IMR-90 (cell line): ENCODE data around the gene DIP2B. TPM values are rescaled to one million over a fixed set of nuclear protein-coding genes. Genes with fewer than 3 reads are reported as not detected.

Experiments used
- ATAC-seq: fragments of 200-7000 bp; cut with Tn5 transposase; 2 replicates; pipeline ENCODE4 v1.9.1; 2020; ENCODE audit warnings: low read depth, mild to moderate bottlenecking, moderate library complexity
- BruUV-seq: library from RNA; stranded (reverse); fragments of 400-500 nt; replicated peaks from 2 replicates; lab custom pipeline; 2021; lab: Mats Ljungman, UMichigan
- CTCF ChIA-PET: fragments of 300-600 bp; formaldehyde crosslinking; extraction: SDS; loops from one replicate; lab custom pipeline; 2021; ENCODE audit warnings: antibody characterized with exemption; lab: Yijun Ruan, JAX
- POLR2A ChIA-PET: fragments of 300-600 bp; sonication (Branson Sonifier 250); formaldehyde crosslinking; loops from one replicate; lab custom pipeline; 2022; ENCODE audit warnings: antibody characterized with exemption; ENCODE audit not compliant: unreplicated experiment; lab: Charles Lee
- DNase-seq: peaks from one replicate; pipeline ENCODE4 v3.0.0; 2013
- H2AFZ ChIP-seq: replicated peaks from 2 replicates; pipeline ENCODE3; 2013; ENCODE audit warnings: low read length, mild to moderate bottlenecking; ENCODE audit not compliant: poor library complexity
- H2AK5ac ChIP-seq: 2 replicates; pipeline ENCODE4 v1.6.1; 2013; ENCODE audit warnings: low read depth, low read length, inconsistent platforms
- H2AK9ac ChIP-seq: replicated peaks from 2 replicates; pipeline ENCODE3; 2013; ENCODE audit warnings: mild to moderate bottlenecking, low read depth, low read length, moderate library complexity; ENCODE audit not compliant: poor library complexity
- H2BK120ac ChIP-seq: 2 replicates; pipeline ENCODE4 v1.6.1; 2013; ENCODE audit warnings: low read depth, low read length, inconsistent platforms
- H2BK15ac ChIP-seq: 3 replicates; pipeline ENCODE4 v1.6.1; 2013; ENCODE audit warnings: low read depth, low read length, inconsistent platforms
- H2BK20ac ChIP-seq: 2 replicates; pipeline ENCODE4 v1.6.1; 2013; ENCODE audit warnings: low read depth, mild to moderate bottlenecking, inconsistent platforms, low read length, moderate library complexity
- H2BK5ac ChIP-seq: 2 replicates; pipeline ENCODE4 v1.6.1; 2013; ENCODE audit warnings: mild to moderate bottlenecking, low read depth, low read length, inconsistent platforms; ENCODE audit not compliant: poor library complexity, severe bottlenecking
- H3K14ac ChIP-seq: replicated peaks from 2 replicates; pipeline ENCODE4 v1.6.1; 2013; ENCODE audit warnings: low read depth, low read length, inconsistent platforms
- H3K18ac ChIP-seq: 2 replicates; pipeline ENCODE4 v1.6.1; 2013; ENCODE audit warnings: low read depth, low read length, control low read depth
- H3K23ac ChIP-seq: 2 replicates; pipeline ENCODE4 v1.6.1; 2013; ENCODE audit warnings: low read depth, low read length, inconsistent platforms
- H3K27ac ChIP-seq: 2 replicates; pipeline ENCODE4 v1.5.1; 2013; ENCODE audit warnings: mild to moderate bottlenecking, control low read depth, low read length; ENCODE audit not compliant: insufficient read depth
- H3K27me3 ChIP-seq: 2 replicates; pipeline ENCODE4 v1.6.1; 2013; ENCODE audit warnings: low read length; ENCODE audit not compliant: control insufficient read depth, insufficient read depth
- H3K36me3 ChIP-seq: 2 replicates; pipeline ENCODE4 v1.6.1; 2013; ENCODE audit warnings: low read length, mixed read lengths; ENCODE audit not compliant: control insufficient read depth, insufficient read depth
- H3K4ac ChIP-seq: 2 replicates; pipeline ENCODE4 v1.6.1; 2013; ENCODE audit warnings: low read depth, low read length, inconsistent platforms
- H3K4me1 ChIP-seq: 2 replicates; pipeline ENCODE4 v1.6.1; 2013; ENCODE audit warnings: low read length, mixed read lengths; ENCODE audit not compliant: control insufficient read depth, insufficient read depth
- H3K4me2 ChIP-seq: 2 replicates; pipeline ENCODE4 v1.6.1; 2013; ENCODE audit warnings: low read depth, mild to moderate bottlenecking, control low read depth, low read length, moderate library complexity
- H3K4me3 ChIP-seq: 2 replicates; pipeline ENCODE4 v1.5.1; 2013; ENCODE audit warnings: low read depth, mild to moderate bottlenecking, control low read depth, low read length, moderate library complexity; ENCODE audit not compliant: insufficient read depth
- H3K56ac ChIP-seq: 2 replicates; pipeline ENCODE4 v1.6.1; 2013; ENCODE audit warnings: low read length, inconsistent platforms; ENCODE audit not compliant: insufficient read depth; ENCODE audit errors: extremely low read depth
- H3K79me1 ChIP-seq, 2 experiments: 2 replicates each; pipeline ENCODE4 v1.6.1; 2013; ENCODE audit warnings: low read length in 2 of 2, inconsistent platforms in 1 of 2, low read depth in 1 of 2
- H3K9ac ChIP-seq: 2 replicates; pipeline ENCODE4 v1.6.1; 2013; ENCODE audit warnings: low read depth, low read length, control low read depth
- H3K9me1 ChIP-seq: 2 replicates; pipeline ENCODE4 v1.6.1; 2013; ENCODE audit warnings: low read length, inconsistent platforms; ENCODE audit not compliant: insufficient read depth
- H3K9me3 ChIP-seq: 2 replicates; pipeline ENCODE4 v1.6.1; 2013; ENCODE audit warnings: low read length; ENCODE audit not compliant: control insufficient read depth, insufficient read depth
- H4K20me1 ChIP-seq: 2 replicates; pipeline ENCODE4 v1.6.1; 2013; ENCODE audit warnings: low read length, inconsistent platforms; ENCODE audit not compliant: insufficient read depth
- H4K5ac ChIP-seq: 2 replicates; pipeline ENCODE4 v1.6.1; 2013; ENCODE audit warnings: mild to moderate bottlenecking, low read depth, low read length, control low read depth
- H4K8ac ChIP-seq, 2 experiments: 2 replicates each; pipeline ENCODE4 v1.6.1; 2013; ENCODE audit warnings: low read depth in 2 of 2, low read length in 2 of 2, control low read depth in 1 of 2, inconsistent platforms in 1 of 2
- H4K91ac ChIP-seq: 2 replicates; pipeline ENCODE4 v1.6.1; 2013; ENCODE audit warnings: low read depth, low read length, inconsistent platforms; ENCODE audit not compliant: insufficient read depth
- POLR2A ChIP-seq: IDR thresholded peaks from 2 replicates; pipeline ENCODE4 v1.6.1; 2012; ENCODE audit warnings: mild to moderate bottlenecking, low read depth, low read length
- WGBS, 2 experiments: methylation state at CpG; one replicate each; pipeline versions ENCODE4 v1.1.5 to v1.1.7; 2013; ENCODE audit warnings: missing lambda C conversion rate in 2 of 2; ENCODE audit not compliant: insufficient read length in 1 of 2; ENCODE audit errors: extremely low coverage in 2 of 2; 5-methylcytosine and 5-hydroxymethylcytosine counted together
- dilution Hi-C: fragments of 300-500 bp; cut with HindIII; formaldehyde crosslinking; loops from one replicate; pipeline ENCODE4 v1.14.3; 2018; ENCODE audit warnings: low sequenced_read_pairs; ENCODE audit not compliant: unreplicated experiment
- in situ Hi-C: fragments of 300-500 bp; cut with MboI; formaldehyde crosslinking; loops from 3 replicates; pipeline ENCODE4 v1.14.3; 2019; ENCODE audit warnings: low sequenced_read_pairs, inconsistent platforms, mixed read lengths
- intact Hi-C: fragments of 100-400 bp; cut with micrococcal nuclease; formaldehyde crosslinking; loops from 2 replicates; pipeline ENCODE4 v1.10.0; 2022
- polyA plus RNA-seq, 3 experiments: library from polyadenylated mRNA; depleted of rRNA; stranded (reverse); fragments of >200 nt; gene quantifications; 2 replicates each; pipeline ENCODE4 v1.2.3, GENCODE V29; 2012; ENCODE audit warnings: low replicate concordance in 1 of 3
- total RNA-seq: library from RNA; depleted of rRNA; stranded (reverse); fragments of >200 nt; gene quantifications from 2 replicates; pipeline ENCODE4 v1.2.3, GENCODE V29; 2012

The DIP2B gene
- total and polyA plus RNA-seq, 2 of the 4 experiments (the other 2 are of a cell fraction), result 7.7 to 12.9 TPM

DNA sequence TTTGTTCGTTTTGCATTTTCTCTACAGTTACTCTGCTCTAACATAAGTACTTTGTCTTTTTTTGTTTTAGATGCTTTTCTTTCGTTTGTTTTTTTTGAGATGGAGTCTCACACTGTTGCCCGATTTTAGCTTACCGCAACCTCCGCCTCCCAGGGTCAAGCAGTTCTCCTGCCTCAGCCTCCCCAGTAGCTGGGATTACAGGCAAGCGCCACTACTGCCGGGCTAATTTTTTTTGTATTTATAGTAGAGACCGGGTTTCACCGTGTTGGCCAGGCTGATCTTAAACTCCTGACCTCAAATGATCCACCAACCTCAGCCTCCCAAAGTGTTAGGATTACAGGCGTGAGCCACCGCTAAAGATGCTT is 2.7 kb downstream of the DIP2B start:
- Histone ChIP-seq H3K4me3 (no peak overlapping the region), H4K91ac (no peak overlapping the region), H4K20me1 (peaks cover 21% of the 10 kb centered on the region), H2AFZ (no peak overlapping the region), H3K23ac (no peak overlapping the region), H3K79me1 (peaks cover 19 to 54% of the 10 kb centered on the region in 2 experiments), H2BK5ac (no peak overlapping the region), H3K9ac (no peak overlapping the region), H3K27me3 (no peaks in the 10 kb centered on the region), H3K56ac (no peak overlapping the region), H2BK20ac (no peak overlapping the region), H3K14ac (no peak overlapping the region), H3K27ac (no peak overlapping the region), H4K5ac (no peak overlapping the region), H3K9me3 (no peaks in the 10 kb centered on the region), H3K4me1 (peaks cover 2% of the 10 kb centered on the region; the same call in 1 of the 2 replicates), H3K4ac (no peak overlapping the region), H2BK120ac (no peak overlapping the region), H4K8ac (no peak overlapping the region), H3K18ac (no peak overlapping the region), H3K4me2 (no peak overlapping the region), H2BK15ac (no peak overlapping the region), H3K9me1 (no peaks in the 10 kb centered on the region), H2AK9ac (no peak overlapping the region), H2AK5ac (no peak overlapping the region), H3K36me3 (no peaks in the 10 kb centered on the region)
- in situ Hi-C loops, result loop anchor here (5.0 to 25.0 kb wide), 2 partner anchors 130 to 855 kb away; no protein-coding TSS in a partner anchor
- no CpG with 5 or more reads among the region's 11 CpGs for WGBS, 2 experiments
- no peak for DNase-seq
- dilution Hi-C loops, result no loop called here
- ChIA-PET POLR2A (interaction anchor here (0.6 kb wide), 1 partner anchor 257 kb away, joined by 3 read pairs; the partner anchor contains the start of gene ATF1), CTCF (interaction anchor here (1.3 to 1.7 kb wide), 2 partner anchors 38 to 131 kb away, joined by 4 to 5 read pairs; no protein-coding TSS in a partner anchor)
- no peak for ATAC-seq
- TSS peak; percentile 12 for BruUV-seq
- no peak for TF ChIP-seq POLR2A
- intact Hi-C loops, result loop anchor here (5.0 kb wide), 1 partner anchor 115 kb away; no protein-coding TSS in a partner anchor
